GM15510 (cell line): ENCODE results near the gene TTC23.

Experiments
- POLR2A ChIP-seq: IDR thresholded peaks from 3 replicates; pipeline ENCODE4 v1.6.1; 2011; ENCODE audit warnings: borderline replicate concordance; ENCODE audit not compliant: insufficient read length; ENCODE audit errors: extremely low read depth

TTC23 gene

DNA sequence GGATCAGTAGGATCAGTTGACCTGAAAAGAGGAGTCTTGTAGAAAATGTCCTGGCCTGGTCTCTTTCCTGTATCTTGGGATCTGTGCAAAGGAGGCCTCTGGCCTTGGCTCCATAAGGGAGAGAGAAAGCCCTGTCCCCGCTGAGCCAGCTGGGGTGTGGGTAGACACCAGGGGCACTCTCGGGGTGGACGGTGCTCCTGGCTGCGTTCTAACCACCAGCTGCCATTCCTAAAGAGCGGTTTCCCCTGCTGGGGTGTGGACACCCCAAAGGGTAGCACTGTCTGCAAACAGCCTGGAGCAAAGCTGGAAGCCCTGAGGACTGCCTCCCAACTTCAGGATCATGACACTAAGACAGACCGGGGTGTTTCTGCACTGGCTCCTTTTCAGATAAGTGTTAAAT, 121.0 kb downstream of the TTC23 start:
- TF ChIP-seq POLR2A = no peak

DNA sequence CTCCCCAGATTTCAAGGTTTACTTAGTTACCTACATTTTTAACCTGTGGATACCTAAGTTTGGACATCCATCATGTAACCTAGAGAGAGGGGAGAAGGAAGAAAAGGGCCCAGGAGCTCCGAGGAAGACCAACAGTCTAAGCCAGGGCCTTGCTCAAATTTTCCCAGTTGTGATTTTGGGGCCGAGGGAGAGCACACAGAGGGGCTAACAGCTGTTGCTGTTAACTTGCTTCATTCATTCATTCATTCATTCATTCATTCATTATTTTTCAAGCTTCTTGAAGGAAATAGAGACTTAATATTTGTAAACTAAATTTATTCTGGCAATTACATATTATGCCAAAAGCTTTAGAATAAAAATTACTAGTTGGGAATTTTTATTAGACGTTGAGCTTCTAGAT, 121.6 kb downstream of the TTC23 start:
- TF ChIP-seq POLR2A = no peak

DNA sequence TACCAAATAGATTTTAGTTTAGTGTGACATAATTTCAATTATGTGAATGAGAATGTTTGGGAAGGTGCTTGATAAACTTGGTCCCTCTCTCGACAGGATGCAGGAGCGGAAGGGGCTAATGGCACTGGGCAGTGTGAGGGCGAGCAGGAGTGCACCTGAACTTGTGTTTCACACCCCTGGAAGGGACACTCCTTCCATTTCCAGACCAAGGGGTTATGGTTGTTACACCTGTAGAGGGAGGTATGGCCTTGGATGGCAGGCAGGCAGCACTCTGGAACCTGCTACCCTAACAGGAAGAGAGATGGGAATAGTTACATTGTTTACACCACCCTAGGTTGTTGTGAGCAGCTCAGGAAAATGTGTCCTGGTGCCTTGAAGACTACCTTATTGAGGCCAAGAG, 122.5 kb downstream of the TTC23 start:
- TF ChIP-seq POLR2A = no peak

DNA sequence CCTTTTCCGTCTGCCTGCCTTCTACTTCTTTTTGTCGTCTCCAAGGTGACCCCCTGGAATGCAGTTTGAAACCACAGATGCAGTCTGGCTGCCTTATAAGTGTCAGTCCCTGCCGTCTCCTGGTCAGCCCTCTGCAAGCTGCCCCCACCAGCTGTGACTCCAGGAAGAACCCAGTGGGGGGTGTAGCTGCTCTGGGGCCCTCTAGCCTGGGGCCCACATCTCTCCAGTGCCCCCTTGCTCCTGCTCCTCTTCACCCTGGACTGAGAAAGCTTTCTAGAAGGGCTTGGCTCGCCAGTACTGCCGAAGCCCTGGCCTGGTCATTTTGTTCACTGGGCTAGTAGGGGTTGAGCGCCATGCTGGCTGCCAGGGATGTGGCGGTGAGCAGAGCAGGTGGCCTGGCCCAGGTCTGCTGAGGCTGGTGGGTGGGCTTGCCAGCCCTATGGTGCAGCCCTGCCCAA, 123.2 kb downstream of the TTC23 start:
- TF ChIP-seq POLR2A = no peak

DNA sequence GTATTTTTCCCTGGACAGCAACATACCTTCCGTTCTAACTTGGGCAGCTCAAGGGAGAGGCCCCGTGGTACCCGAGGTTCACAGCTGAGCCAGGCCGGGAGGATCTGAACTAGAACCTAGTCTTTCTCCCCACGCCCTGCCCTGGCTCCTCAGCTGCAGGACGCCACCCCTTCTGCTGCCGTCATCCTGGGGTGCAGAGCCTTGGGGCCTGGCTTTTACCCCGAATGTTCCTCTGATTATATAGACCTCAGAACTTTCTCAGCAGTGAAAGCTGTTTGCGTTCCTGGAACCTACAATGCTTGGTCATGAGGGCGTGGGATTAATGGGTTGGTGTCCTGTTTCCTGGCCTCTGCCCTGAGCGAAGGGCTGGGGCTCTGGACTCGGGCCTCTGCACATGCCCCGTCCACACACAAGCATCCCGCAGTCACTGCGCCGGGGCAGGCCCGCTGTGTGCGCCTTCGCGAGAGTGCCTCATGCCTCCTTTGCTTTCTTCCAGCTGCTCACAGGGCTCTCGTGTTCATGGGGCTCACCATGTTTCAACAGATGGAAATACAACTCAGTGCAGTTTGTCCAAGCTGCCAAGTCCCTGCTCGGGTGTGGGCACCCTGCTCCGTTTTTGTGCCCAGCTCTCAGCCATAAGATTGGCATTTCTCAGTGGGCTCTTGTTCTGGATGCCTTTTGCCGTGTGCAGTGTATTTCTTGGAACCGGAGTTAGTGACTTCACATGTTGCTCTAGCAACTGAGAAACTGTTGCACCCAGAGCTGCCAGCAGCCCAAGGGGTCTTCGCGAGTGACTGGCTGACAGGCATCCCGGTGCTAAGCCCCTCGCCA, 124.1 kb downstream of the TTC23 start:
- no peak for TF ChIP-seq POLR2A

DNA sequence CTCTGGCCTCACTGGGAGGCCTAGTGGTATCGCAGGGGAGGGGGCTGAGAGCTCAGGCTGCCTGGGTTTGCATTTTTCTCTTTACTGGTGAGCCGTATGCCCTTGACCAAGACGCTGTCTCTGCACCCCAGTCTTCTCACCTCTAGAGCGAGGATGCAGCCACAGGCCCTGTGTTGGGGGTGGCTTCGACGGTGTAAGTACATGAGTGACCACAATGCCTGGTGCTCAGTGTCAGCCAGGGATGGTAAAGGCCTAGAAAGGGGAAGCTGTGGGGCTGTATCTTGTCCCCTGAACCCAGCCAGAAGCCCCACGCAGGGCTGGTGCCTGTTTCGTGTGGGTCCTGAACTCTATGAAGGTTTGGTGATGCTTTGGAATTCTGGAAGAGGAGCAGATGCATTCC, 124.7 kb downstream of the TTC23 start:
- no peak for TF ChIP-seq POLR2A

DNA sequence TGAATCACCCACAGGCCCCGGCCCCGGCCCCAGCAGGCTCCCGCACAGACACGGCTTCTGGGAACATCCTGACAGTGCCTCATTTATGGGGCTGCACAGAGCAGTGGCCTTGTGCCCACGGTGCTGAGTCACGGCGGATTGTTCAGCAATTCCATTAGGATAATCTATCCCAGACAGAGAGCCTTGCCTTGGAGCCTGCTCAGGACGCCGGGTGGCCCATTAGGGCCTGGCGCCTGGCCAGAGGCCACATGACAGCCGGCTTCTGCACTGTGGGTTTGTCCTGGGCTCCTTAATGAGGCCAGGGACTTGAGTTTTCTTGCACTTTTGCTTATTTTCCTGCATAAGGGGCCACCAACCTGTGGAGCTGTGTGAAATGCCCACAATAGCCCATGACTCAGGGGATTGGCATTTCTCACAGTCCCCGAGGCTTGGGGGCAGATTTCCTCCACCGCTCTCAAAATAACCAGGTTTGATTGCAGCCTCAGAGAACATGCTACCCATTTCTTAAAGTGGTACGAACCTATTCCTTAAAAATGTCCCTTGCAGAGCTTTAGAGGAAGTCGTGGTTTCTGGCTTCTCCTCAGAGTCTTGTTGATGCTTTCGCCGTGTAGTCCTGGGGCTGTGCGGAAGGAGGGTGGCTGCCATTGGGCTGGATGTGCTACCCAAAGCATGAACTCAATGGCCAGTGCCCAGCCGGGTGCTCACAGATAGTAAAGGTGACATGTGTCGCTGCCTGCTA, 125.5 kb downstream of the TTC23 start:
- TF ChIP-seq POLR2A = no peak

DNA sequence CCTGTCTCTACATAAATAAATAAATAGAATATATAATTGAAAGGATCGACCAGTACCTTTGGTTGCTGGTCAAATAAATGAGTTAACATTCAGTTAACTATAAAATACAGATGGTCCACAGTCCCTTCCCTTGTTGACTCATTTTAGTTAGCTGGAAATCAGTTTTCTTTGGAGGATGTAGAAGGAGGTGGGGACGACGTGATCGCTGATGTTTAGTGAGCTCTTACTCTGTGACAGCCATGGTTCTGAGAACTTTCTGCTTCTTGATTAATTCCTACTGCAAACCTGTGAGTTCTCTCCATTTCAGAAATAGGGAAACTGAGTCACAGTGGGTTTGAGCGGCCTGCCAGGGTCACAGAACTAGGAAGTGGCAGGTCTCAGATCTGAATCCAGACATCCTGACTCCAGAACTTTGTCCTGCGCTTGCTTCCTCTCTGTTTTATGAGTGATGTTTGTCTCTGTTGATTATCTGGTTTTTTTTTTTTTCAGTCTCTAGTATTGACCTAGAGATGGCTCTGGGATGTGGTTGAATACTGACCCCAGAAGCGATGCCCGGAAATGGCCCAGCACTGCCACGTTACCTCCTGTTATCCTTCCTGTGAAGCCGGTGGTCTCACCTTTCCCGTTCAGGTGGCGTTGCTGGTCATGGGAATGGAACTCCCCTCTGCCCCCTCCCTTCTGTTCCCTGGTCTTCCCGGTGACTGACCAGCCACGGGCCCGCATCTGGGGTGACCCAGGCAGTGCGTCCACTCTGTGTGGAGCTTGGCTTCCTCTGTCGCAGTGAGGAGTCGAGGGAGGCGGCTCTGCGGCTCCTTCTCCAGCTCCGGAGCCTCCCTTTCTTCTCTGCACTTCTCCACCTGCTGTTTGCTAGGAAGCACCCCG, 126.3 kb downstream of the TTC23 start:
- TF ChIP-seq POLR2A = no peak

DNA sequence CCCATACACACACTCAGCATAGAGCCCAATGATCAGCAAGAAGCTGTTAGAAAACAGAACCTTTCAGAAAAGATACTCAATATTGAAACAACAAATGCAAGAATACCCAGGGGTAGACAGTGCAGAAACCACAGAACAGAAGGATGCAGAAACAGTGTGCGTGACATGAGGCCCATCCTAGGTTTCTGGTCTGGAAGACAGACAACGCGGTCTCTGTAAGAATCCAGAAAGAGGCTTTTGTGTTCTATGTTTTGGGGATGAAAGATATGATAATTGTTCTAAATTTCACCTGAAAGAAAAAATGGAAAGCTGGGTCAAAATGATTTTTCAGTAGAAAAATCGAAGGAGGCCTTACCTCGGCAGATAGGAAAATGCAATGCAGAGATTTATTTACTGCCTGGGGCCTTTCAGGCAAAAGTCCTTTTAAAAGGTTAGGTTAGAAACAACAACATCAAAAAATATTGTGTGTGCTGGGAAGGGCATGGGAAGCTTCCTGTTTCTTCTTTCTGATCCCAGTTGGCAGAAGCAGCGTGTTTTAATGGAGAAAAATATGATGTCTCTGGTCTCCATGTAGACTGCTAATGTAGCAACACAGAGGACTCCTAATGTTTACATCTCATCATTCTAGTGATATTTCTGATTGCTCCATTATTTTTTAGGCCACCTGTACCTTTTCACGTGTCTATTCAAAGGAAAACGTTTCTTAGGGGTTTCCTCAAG, 127.5 kb downstream of the TTC23 start:
- TF ChIP-seq POLR2A = no peak

DNA sequence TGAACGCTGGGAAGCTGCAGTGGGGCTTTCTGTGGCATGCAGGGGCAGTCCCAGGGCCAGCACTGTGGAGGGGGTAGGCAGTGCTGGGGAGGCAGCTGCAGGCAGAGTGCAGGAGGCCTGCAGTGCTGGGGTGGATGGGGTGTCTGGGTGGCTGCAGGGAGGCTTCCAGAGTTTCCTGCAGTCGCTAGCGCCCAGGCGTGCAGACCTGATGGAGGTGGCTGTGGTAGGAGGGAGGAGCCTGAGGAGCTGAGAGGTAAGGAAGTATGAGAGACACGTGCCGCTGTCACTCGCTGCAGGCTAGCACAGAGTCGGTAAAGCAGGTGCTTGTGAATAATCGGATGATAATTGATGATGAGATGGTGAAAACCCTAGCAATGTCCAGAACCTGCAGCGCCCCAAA, 128.2 kb downstream of the TTC23 start:
- no peak for TF ChIP-seq POLR2A

DNA sequence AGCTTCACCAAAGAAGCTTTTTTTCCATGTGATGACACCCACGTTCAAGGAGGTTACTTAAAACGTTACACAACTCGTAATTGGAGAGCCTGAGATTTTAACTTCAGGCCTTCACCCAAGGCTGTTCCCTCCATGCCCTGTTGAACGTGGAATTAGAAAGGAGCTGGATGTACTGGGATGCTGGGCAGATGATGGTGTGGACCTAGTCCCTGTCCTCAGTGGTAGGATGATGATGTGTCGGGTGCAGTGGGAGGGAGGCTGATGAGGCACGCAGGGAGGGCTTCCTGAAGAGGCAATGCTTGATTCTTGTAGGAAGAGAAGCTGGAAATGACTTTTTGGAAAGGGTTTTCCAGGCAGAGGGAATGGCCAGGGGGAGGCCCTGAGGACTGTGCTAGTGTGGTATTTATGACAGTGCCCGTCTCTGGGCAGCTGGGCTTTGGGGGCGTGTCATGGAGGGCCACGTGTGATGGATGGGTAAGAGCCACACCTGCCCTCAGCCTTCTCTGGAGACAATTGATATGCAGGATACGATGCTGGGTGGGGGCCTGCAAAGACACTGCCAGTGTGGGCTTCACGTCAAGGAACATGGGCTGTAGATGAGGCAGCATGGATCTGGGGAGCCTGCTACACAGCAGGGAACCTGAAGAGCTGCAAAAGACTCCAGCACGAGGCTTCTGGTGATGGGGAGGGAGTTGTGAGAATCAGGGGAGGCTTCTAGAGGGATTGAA, 129.2 kb downstream of the TTC23 start:
- TF ChIP-seq POLR2A = no peak

DNA sequence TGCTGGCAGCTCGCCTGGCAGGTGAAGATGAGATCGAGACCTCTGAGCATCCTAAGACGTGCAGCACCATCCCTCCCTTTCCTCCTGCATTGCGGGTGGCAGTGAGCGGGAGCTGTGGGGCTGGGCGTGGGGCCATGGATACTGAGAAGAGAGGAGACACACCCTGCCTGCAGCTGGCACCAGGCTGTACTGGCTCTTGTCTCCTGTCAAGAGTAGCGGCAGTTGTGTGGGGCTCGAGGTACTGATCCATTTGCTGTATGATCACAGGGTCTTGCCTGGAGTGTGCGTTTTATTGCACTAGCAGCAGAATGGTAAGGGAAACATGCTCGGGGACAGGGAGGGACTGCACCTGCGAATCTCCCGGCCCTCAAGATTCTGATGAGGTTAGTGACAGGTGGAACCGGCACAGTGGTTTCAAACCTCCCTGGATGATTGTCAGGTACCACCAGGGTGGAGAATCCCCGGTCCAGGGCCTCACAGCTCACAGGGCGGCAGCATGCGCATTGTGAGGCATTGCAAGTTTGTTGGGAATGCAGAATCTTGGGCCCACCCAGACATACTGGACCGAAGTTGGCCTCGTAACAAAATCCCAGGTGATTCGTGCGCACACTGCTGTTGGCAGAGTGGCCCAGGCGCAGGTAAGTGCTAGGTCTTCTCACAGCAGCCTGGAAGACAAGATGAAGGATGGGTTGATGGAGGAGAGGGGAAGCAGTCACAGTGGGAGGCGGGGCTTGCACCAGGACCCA, 130.4 kb downstream of the TTC23 start:
- TF ChIP-seq POLR2A = no peak

DNA sequence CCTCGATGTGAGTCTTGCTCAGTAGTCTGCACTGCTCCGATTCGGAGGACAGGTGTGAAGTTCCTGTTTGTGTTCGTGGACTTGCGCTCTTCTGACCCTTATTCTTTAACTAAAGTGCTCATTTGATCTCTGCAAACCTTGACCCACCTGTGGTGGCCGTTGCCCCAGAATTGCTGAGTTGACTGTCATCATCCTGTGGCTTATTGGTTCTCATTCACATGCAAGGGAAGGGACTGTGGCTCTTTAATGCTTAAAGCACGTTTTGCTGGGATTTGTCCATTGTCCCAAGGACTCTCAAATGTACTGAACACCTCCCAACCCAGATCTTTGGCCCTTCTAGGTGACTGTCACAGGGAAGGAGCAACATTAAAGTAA, 131.1 kb downstream of the TTC23 start:
- no peak for TF ChIP-seq POLR2A
